Activated CD4-positive, alpha-beta memory T cell treated with anti-CD3 and anti-CD28 coated beads for 36 hours (primary cell): Measurements from ENCODE around the gene KIF3A. TPM values are rescaled to one million over a fixed set of nuclear protein-coding genes. Genes with fewer than 3 reads are reported as not detected.
A peak's percentile ranks its signal among the peaks of the same experiment; 100 is the strongest.
"Not testable (repeated sequence)": the region's sequence is repeated elsewhere in the genome, so short reads cannot be mapped to it uniquely, and the experiment has no call there.

Source experiments
- CTCF ChIA-PET: fragments of 350-600 bp; sonication (Branson Sonifier 250); formaldehyde crosslinking; loops from one replicate; lab custom pipeline; 2021; ENCODE audit warnings: antibody characterized with exemption, inconsistent platforms; lab: Charles Lee
- POLR2A ChIA-PET: fragments of 350-600 bp; sonication (Branson Sonifier 250); formaldehyde crosslinking; loops from one replicate; lab custom pipeline; 2021; ENCODE audit warnings: antibody characterized with exemption; lab: Charles Lee
- DNase-seq: peaks from one replicate; pipeline ENCODE4 v3.0.0-alpha.2; 2020
- H3K27ac Mint-ChIP-seq: one replicate; pipeline ENCODE4 v1.8.0; 2021; ENCODE audit warnings: mixed read lengths
- H3K27me3 Mint-ChIP-seq: one replicate; pipeline ENCODE4 v1.8.0; 2021; ENCODE audit warnings: mixed read lengths
- H3K36me3 Mint-ChIP-seq: one replicate; pipeline ENCODE4 v1.8.0; 2021; ENCODE audit warnings: mixed read lengths
- H3K4me1 Mint-ChIP-seq: one replicate; pipeline ENCODE4 v1.8.0; 2021; ENCODE audit warnings: low read depth, mixed read lengths
- H3K4me3 Mint-ChIP-seq: one replicate; pipeline ENCODE4 v1.8.0; 2021; ENCODE audit warnings: mild to moderate bottlenecking, mixed read lengths
- H3K9me3 Mint-ChIP-seq: one replicate; pipeline ENCODE4 v1.8.0; 2021; ENCODE audit warnings: mixed read lengths
- intact Hi-C: fragments of 100-400 bp; cut with micrococcal nuclease; formaldehyde crosslinking; loops from one replicate; pipeline ENCODE4 v1.15.1; 2023
- total RNA-seq, 2 experiments: library from RNA; stranded (reverse); gene quantifications; one replicate each; pipeline ENCODE4 v1.2.3, GENCODE V29; 2021

The KIF3A gene
- total RNA-seq, 2 experiments from 2014 or later = 12.1 to 16.1 TPM

DNA sequence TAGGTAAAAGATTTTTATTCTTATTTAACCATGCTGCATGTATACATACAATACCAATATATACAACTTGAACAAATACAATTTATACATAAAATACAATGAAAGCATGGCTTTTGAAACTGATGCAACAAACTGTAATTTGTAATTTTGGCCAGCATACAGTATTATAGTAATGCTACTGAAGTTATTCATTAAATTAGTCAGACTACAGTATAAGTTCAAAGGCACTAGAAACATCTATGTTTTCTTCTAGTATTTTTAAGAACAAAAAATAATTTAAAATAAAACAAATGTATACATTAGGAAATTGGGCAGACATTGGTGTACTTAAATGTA, 44.7 kb downstream of the KIF3A start:
- Mint-ChIP-seq H3K4me1 (peaks cover 25% of the 10 kb centered on the region), H3K27me3 (no peaks in the 10 kb centered on the region), H3K36me3 (peaks cover 7% of the 10 kb centered on the region), H3K9me3 (no peaks in the 10 kb centered on the region), H3K4me3 (no peak overlapping the region), H3K27ac (no peak overlapping the region)
- DNase-seq = no peak
- intact Hi-C loops = no loop called here
- ChIA-PET CTCF (no interaction called here), POLR2A (no interaction called here)

DNA sequence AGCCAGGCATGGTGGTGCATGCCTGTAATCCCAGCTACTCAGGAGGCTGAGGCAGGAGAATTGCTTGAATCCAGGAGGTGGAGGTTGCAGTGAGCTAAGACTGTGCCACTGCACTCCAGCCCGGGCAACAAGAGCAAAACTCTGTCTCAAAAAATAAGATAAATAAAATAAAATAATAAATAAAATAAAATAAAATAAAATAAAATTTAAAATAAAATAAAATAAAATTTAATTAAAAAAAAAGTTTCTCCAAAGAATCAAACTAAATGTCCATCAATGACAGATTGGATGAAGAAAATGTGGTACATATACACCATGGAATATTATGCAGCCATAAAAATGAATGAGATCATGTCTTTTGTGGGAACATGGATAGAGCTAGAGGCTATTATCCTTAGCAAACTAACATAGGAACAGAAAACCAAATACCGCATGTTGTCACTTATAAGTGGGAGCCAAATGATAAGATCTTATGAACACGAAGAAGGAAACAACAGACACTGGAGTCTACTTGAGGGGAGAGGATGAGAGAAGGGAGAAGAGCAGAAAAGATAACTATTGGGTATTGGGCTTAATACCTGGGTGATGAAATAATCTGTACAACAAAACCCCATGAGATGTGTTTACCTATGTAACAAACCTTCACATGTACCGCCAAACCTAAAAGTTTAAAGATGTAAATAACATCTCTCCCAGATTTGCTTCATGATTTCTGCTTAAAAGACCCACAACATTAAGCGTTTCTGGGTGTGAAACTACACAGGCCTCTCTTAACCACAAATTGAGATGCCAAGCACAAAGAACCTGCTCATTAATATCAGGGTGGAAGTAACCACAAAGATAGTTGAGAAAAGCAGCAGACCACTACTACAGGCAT, 45.4 kb downstream of the KIF3A start:
- H3K4me3 Mint-ChIP-seq, intact Hi-C loops, H3K9me3 Mint-ChIP-seq, DNase-seq, H3K27me3 Mint-ChIP-seq, H3K27ac Mint-ChIP-seq, H3K36me3 Mint-ChIP-seq, POLR2A ChIA-PET: not testable (repeated sequence)
- CTCF ChIA-PET = interaction anchor here (0.7 kb wide), 1 partner anchor 36 kb away, joined by 4 read pairs; no protein-coding TSS in a partner anchor
- peaks cover 25% of the 10 kb centered on the region for H3K4me1 Mint-ChIP-seq

DNA sequence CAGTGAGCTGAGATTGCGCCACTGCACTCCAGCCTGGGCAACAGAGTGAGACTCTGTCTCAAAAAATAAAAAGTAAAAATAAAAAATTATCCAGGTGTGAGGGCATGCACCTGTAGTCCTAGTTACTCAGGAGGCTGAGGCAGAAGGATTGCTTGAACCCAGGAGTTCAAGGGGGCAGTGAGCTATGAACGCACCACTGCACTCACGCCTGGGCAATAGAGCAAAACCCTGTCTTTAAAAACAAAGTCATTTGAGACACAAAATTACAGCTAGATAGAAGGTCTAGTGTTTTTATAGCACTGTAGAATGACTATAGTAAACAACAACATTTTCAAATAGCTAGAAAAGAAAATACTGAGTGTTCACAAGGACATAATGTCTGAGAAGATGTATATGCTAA, 47.2 kb downstream of the KIF3A start:
- no peak overlapping the region for H3K4me3 Mint-ChIP-seq
- intact Hi-C loops = no loop called here
- H3K9me3 Mint-ChIP-seq = no peaks in the 10 kb centered on the region
- H3K36me3 Mint-ChIP-seq = peaks cover 7% of the 10 kb centered on the region
- H3K4me1 Mint-ChIP-seq = peaks cover 27% of the 10 kb centered on the region
- no peaks in the 10 kb centered on the region for H3K27me3 Mint-ChIP-seq
- DNase-seq = no peak
- no peak overlapping the region for H3K27ac Mint-ChIP-seq
- POLR2A ChIA-PET = no interaction called here
- CTCF ChIA-PET = interaction anchor here (0.9 kb wide), 1 partner anchor 15 kb away, joined by 3 read pairs; no protein-coding TSS in a partner anchor

DNA sequence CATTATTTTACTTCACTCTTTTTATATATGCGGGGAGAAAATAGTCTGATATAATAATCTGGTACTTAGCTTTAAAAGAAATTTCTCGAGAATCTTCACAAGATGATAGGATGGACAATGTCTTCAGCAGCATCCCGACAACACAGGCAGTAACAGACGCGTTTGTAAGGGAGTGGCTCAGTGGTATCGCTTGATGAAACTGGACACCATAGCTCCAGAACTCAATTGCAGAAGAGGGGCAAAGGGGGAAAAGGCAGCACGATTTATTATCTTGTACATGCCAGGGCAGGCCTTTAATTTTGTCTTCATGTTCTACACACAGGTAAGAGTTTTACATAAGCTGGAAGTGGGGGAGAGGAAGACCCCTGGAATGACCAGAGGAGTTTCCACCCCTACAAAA, 47.8 kb downstream of the KIF3A start:
- no peak overlapping the region for H3K4me3 Mint-ChIP-seq
- POLR2A ChIA-PET = no interaction called here
- CTCF ChIA-PET = interaction anchor here (0.9 kb wide), 1 partner anchor 14 kb away, joined by 3 read pairs; no protein-coding TSS in a partner anchor
- H3K4me1 Mint-ChIP-seq = peaks cover 33% of the 10 kb centered on the region
- H3K9me3 Mint-ChIP-seq = no peaks in the 10 kb centered on the region
- H3K27ac Mint-ChIP-seq = no peak overlapping the region
- DNase-seq = no peak
- H3K36me3 Mint-ChIP-seq = peaks cover 6% of the 10 kb centered on the region
- intact Hi-C loops = loop anchor here (2.0 kb wide), 2 partner anchors 25 to 49 kb away; no protein-coding TSS in a partner anchor
- no peaks in the 10 kb centered on the region for H3K27me3 Mint-ChIP-seq

- H3K4me1 Mint-ChIP-seq = peaks cover 36% of the 10 kb centered on the region
- intact Hi-C loops = loop anchor here (1.0 to 2.0 kb wide), 5 partner anchors 14 to 48 kb away; no protein-coding TSS in a partner anchor
- H3K4me3 Mint-ChIP-seq = no peak overlapping the region
- ChIA-PET CTCF (interaction anchor here (0.9 kb wide), 1 partner anchor 50 kb away, joined by 3 read pairs; no protein-coding TSS in a partner anchor), POLR2A (interaction anchor here (2.1 kb wide), 1 partner anchor 14 kb away, joined by 6 read pairs; no protein-coding TSS in a partner anchor)
- H3K9me3 Mint-ChIP-seq = no peaks in the 10 kb centered on the region
- peaks cover 5% of the 10 kb centered on the region for H3K36me3 Mint-ChIP-seq
- DNase-seq = peak; percentile 36
- no peaks in the 10 kb centered on the region for H3K27me3 Mint-ChIP-seq
- peak overlapping the region; percentile 24 for H3K27ac Mint-ChIP-seq
Measured at GRCh38 chr5:132688536-132689339, 48.6 kb downstream of the KIF3A start.

- POLR2A ChIA-PET = interaction anchor here (2.1 kb wide), 1 partner anchor 13 kb away, joined by 6 read pairs; no protein-coding TSS in a partner anchor
- Mint-ChIP-seq H3K27me3 (no peaks in the 10 kb centered on the region), H3K9me3 (no peaks in the 10 kb centered on the region), H3K27ac (peak overlapping the region; percentile 56), H3K36me3 (peaks cover 5% of the 10 kb centered on the region), H3K4me3 (no peak overlapping the region), H3K4me1 (peaks cover 36% of the 10 kb centered on the region)
- CTCF ChIA-PET = interaction anchor here (0.9 kb wide), 1 partner anchor 49 kb away, joined by 3 read pairs; no protein-coding TSS in a partner anchor
- DNase-seq = peak; percentile 62
- intact Hi-C loops = loop anchor here (1.0 to 2.0 kb wide), 5 partner anchors 14 to 48 kb away; no protein-coding TSS in a partner anchor
Measured at GRCh38 chr5:132687995-132688394, 49.4 kb downstream of the KIF3A start.

GRCh38 chr5:132686193-132686592, 51.2 kb downstream of the KIF3A start:
- H3K4me3 Mint-ChIP-seq = no peak overlapping the region
- peaks cover 31% of the 10 kb centered on the region for H3K4me1 Mint-ChIP-seq
- H3K27me3 Mint-ChIP-seq = no peaks in the 10 kb centered on the region
- H3K9me3 Mint-ChIP-seq = no peaks in the 10 kb centered on the region
- POLR2A ChIA-PET = no interaction called here
- H3K36me3 Mint-ChIP-seq = peaks cover 2% of the 10 kb centered on the region
- DNase-seq = no peak
- H3K27ac Mint-ChIP-seq = no peak overlapping the region
- intact Hi-C loops = no loop called here
- CTCF ChIA-PET = no interaction called here

- DNase-seq = peak; percentile 60
- ChIA-PET CTCF (interaction anchor here (1.1 kb wide), 1 partner anchor 12 kb away, joined by 3 read pairs; no protein-coding TSS in a partner anchor), POLR2A (no interaction called here)
- Mint-ChIP-seq H3K4me3 (no peak overlapping the region), H3K27me3 (no peaks in the 10 kb centered on the region), H3K36me3 (peaks cover 2% of the 10 kb centered on the region), H3K4me1 (peaks cover 31% of the 10 kb centered on the region), H3K27ac (no peak overlapping the region), H3K9me3 (no peaks in the 10 kb centered on the region)
- intact Hi-C loops = no loop called here
Measured at GRCh38 chr5:132684922-132685720, 52.2 kb downstream of the KIF3A start.

DNA sequence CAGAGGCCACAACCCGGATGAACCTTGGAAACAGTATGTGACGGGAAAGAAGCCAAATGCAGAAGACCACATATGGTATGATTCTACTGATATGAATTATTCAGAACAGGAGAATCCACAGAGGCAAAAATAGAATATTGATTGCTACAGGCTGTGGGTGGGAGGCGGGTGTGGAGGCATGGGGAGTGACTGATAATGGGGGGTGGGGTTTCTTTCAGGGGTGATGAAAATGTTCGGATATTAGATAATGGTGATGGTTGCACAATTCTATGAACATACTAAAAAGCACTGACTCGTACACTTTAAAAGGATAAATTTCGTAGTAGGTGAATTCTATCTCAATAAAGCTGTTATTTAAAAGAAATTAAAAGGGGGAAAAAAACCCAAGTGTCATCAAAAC, 52.9 kb downstream of the KIF3A start:
- Mint-ChIP-seq H3K36me3 (peaks cover 2% of the 10 kb centered on the region), H3K9me3 (no peaks in the 10 kb centered on the region), H3K27ac (no peak overlapping the region), H3K27me3 (no peaks in the 10 kb centered on the region), H3K4me3 (no peak overlapping the region), H3K4me1 (peaks cover 30% of the 10 kb centered on the region)
- intact Hi-C loops = no loop called here
- POLR2A ChIA-PET = no interaction called here
- CTCF ChIA-PET = interaction anchor here (1.1 kb wide), 1 partner anchor 11 kb away, joined by 3 read pairs; no protein-coding TSS in a partner anchor
- no peak for DNase-seq

DNA sequence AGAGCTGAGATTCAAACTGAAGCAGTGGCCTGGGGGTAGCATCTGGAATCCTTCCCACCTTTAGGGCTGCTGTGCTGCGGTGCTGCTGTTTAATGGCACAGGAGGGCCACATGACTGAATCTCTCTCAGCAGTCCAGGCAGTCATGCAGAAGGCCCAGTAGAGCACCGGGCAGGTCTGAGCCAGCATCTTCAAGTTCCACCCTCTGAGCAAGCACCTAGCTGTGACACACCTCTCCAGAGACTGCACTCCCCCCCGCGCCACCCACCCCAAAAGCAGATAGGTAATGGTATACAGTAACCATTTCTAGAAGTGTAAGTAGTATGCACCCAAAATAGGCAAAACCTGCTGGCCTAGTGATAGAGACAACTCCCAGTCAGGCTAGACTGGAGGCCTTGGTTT, 55.4 kb downstream of the KIF3A start:
- POLR2A ChIA-PET = interaction anchor here (0.5 kb wide), 1 partner anchor 46 kb away, joined by 3 read pairs; no protein-coding TSS in a partner anchor
- CTCF ChIA-PET = interaction anchor here (1.1 kb wide), 1 partner anchor 125 kb away, joined by 3 read pairs; the partner anchor contains the start of gene RAD50
- intact Hi-C loops = no loop called here
- Mint-ChIP-seq H3K4me1 (peaks cover 11% of the 10 kb centered on the region), H3K9me3 (no peaks in the 10 kb centered on the region), H3K4me3 (no peak overlapping the region), H3K27me3 (no peaks in the 10 kb centered on the region), H3K27ac (no peak overlapping the region), H3K36me3 (no peaks in the 10 kb centered on the region)
- no peak for DNase-seq

DNA sequence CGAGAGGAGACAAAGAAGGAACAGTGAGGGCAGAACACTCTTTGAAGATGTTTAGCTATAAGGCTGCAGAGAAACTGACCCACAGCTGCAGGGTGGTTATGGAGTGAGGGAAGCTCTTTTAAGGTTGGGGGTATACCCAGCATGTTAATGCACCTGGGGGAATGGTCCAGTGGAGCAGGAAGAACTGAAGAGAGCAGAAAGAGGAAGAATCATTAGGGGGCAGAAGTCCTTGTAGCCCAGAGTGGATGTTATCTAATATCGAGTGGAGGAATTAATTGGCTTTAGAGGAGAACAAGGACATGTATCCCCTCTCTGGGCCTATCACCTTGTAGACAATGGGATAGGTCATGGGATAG, 55.9 kb downstream of the KIF3A start:
- Mint-ChIP-seq H3K9me3 (no peaks in the 10 kb centered on the region), H3K27ac (no peak overlapping the region), H3K4me3 (no peak overlapping the region), H3K36me3 (no peaks in the 10 kb centered on the region), H3K4me1 (peaks cover 12% of the 10 kb centered on the region), H3K27me3 (no peaks in the 10 kb centered on the region)
- no peak for DNase-seq
- ChIA-PET POLR2A (interaction anchor here (0.5 kb wide), 1 partner anchor 47 kb away, joined by 3 read pairs; no protein-coding TSS in a partner anchor), CTCF (interaction anchor here (1.1 kb wide), 1 partner anchor 124 kb away, joined by 3 read pairs; the partner anchor contains the start of gene RAD50)
- intact Hi-C loops = no loop called here
